Loucy (cell line): ENCODE results near the gene NOL8.

ENCODE experiments used
- H2AFZ ChIP-seq: fragments of 200-600 bp; sonication (generic); 2 replicates; pipeline ENCODE4 v1.6.0; 2016; ENCODE audit warnings: antibody characterized with exemption, mild to moderate bottlenecking, low read length, moderate library complexity
- H3F3A ChIP-seq: fragments of 200-600 bp; 2 replicates; pipeline ENCODE4 v1.6.0; 2016; ENCODE audit warnings: antibody characterized with exemption, low read depth, mild to moderate bottlenecking
- H3K27me3 ChIP-seq: fragments of 200-600 bp; sonication (generic); 2 replicates; pipeline ENCODE4 v1.6.1; 2014; ENCODE audit warnings: low read length, mild to moderate bottlenecking; ENCODE audit not compliant: insufficient read depth, poor library complexity, severe bottlenecking
- H3K36me3 ChIP-seq: fragments of 200-600 bp; sonication (generic); 2 replicates; pipeline ENCODE4 v1.6.1; 2016; ENCODE audit warnings: low read length; ENCODE audit not compliant: insufficient read depth
- H3K4me1 ChIP-seq: fragments of 200-600 bp; sonication (generic); 2 replicates; pipeline ENCODE4 v1.5.1; 2014; ENCODE audit warnings: low read length, mild to moderate bottlenecking; ENCODE audit not compliant: insufficient read depth, poor library complexity, severe bottlenecking
- H3K4me2 ChIP-seq: fragments of 200-600 bp; sonication (generic); 2 replicates; pipeline ENCODE4 v1.6.0; 2014; ENCODE audit warnings: antibody characterized with exemption, low read length, low read depth, mild to moderate bottlenecking; ENCODE audit not compliant: poor library complexity, severe bottlenecking
- H3K4me3 ChIP-seq: fragments of 200-600 bp; sonication (generic); 2 replicates; pipeline ENCODE4 v1.5.1; 2014; ENCODE audit warnings: low read length, mild to moderate bottlenecking, mixed read lengths; ENCODE audit not compliant: poor library complexity, severe bottlenecking
- H3K79me2 ChIP-seq: fragments of 200-600 bp; sonication (generic); 2 replicates; pipeline ENCODE4 v1.6.1; 2014; ENCODE audit warnings: low read length; ENCODE audit not compliant: insufficient read depth
- H3K9ac ChIP-seq: fragments of 200-600 bp; sonication (generic); 2 replicates; pipeline ENCODE4 v1.6.0; 2014; ENCODE audit warnings: mild to moderate bottlenecking, low read depth, low read length, moderate library complexity; ENCODE audit not compliant: poor library complexity, severe bottlenecking
- H3K9me2 ChIP-seq: fragments of 200-600 bp; sonication (generic); replicated peaks from 2 replicates; pipeline ENCODE4 v1.6.1; 2016; ENCODE audit warnings: low read depth, low read length, mixed read lengths
- H3K9me3 ChIP-seq: fragments of 200-600 bp; sonication (generic); 2 replicates; pipeline ENCODE4 v1.6.1; 2014; ENCODE audit warnings: mild to moderate bottlenecking, antibody characterized with exemption, low read length, low read depth; ENCODE audit not compliant: insufficient read depth
- H4K20me1 ChIP-seq: fragments of 200-600 bp; sonication (generic); 2 replicates; pipeline ENCODE4 v1.6.0; 2014; ENCODE audit warnings: antibody characterized with exemption, low read length, mild to moderate bottlenecking; ENCODE audit not compliant: insufficient read depth, poor library complexity, severe bottlenecking
- CTCF ChIP-seq: fragments of 200-600 bp; sonication (generic); conservative IDR thresholded peaks from 2 replicates; pipeline ENCODE4 v1.5.1; 2014; ENCODE audit warnings: mild to moderate bottlenecking, antibody characterized with exemption, low read length
- EZH2phosphoT487 ChIP-seq: fragments of 200-600 bp; IDR thresholded peaks from 2 replicates; pipeline ENCODE4 v1.6.1; 2018; ENCODE audit warnings: antibody characterized with exemption, mild to moderate bottlenecking, moderate library complexity, borderline replicate concordance

Gene NOL8

GRCh38 chr9:92278110-92278509 lies 47.0 kb downstream of the NOL8 start:
- Histone ChIP-seq H3K79me2 (peaks cover 18% of the 10 kb centered on the region; the same call in 1 of the 2 replicates), H3F3A (peaks cover 8% of the 10 kb centered on the region; the same call in 1 of the 2 replicates), H4K20me1 (peaks cover 29% of the 10 kb centered on the region), H3K9me3 (no peaks in the 10 kb centered on the region), H3K4me2 (peak overlapping the region; percentile 19), H3K9ac (no peak overlapping the region), H3K9me2 (no peaks in the 10 kb centered on the region), H3K4me3 (no peak overlapping the region), H3K36me3 (peaks cover 98% of the 10 kb centered on the region), H3K27me3 (no peaks in the 10 kb centered on the region), H2AFZ (no peak overlapping the region), H3K4me1 (peaks cover 11% of the 10 kb centered on the region)
- no peak for TF ChIP-seq EZH2phosphoT487
- TF ChIP-seq CTCF = no peak

GRCh38 chr9:92276331-92277032 lies 48.7 kb downstream of the NOL8 start:
- H3K36me3 ChIP-seq = peaks cover 99% of the 10 kb centered on the region
- peak overlapping the region; percentile 35 for H3K4me2 ChIP-seq
- no peak for TF ChIP-seq EZH2phosphoT487
- no peak for TF ChIP-seq CTCF
- peaks cover 5% of the 10 kb centered on the region; the same call in 1 of the 2 replicates for H3K79me2 ChIP-seq
- no peak overlapping the region for H3K4me3 ChIP-seq
- no peak overlapping the region for H3K9ac ChIP-seq
- H3K4me1 ChIP-seq = peaks cover 11% of the 10 kb centered on the region
- peaks cover 8% of the 10 kb centered on the region; the same call in 1 of the 2 replicates for H3F3A ChIP-seq
- no peaks in the 10 kb centered on the region for H3K9me2 ChIP-seq
- no peak overlapping the region for H2AFZ ChIP-seq
- H4K20me1 ChIP-seq = peaks cover 16% of the 10 kb centered on the region
- no peaks in the 10 kb centered on the region for H3K9me3 ChIP-seq
- no peaks in the 10 kb centered on the region for H3K27me3 ChIP-seq

GRCh38 chr9:92275541-92275940 lies 49.6 kb downstream of the NOL8 start:
- Histone ChIP-seq H3K27me3 (no peaks in the 10 kb centered on the region), H3K79me2 (peaks cover 4% of the 10 kb centered on the region; the same call in 1 of the 2 replicates), H3K4me2 (no peak overlapping the region), H4K20me1 (peaks cover 16% of the 10 kb centered on the region), H3F3A (peaks cover 8% of the 10 kb centered on the region; the same call in 1 of the 2 replicates), H3K4me1 (peaks cover 11% of the 10 kb centered on the region), H2AFZ (no peak overlapping the region), H3K4me3 (no peak overlapping the region), H3K9ac (no peak overlapping the region), H3K9me3 (no peaks in the 10 kb centered on the region), H3K9me2 (no peaks in the 10 kb centered on the region), H3K36me3 (peaks cover 99% of the 10 kb centered on the region)
- TF ChIP-seq CTCF (no peak), EZH2phosphoT487 (no peak)
